HepG2 (cell line): Measurements from ENCODE around the gene PDE1C. TPM values are rescaled to one million over a fixed set of nuclear protein-coding genes. Genes with fewer than 3 reads are reported as not detected.

Experiments
- ATAC-seq: fragments of 200-7000 bp; cut with Tn5 transposase; 3 replicates; pipeline ENCODE4 v1.9.1; 2020; ENCODE audit warnings: mild to moderate bottlenecking, moderate library complexity
- BruUV-seq: library from RNA; stranded (reverse); fragments of 400-500 nt; replicated peaks from 2 replicates; lab custom pipeline; 2021; lab: Mats Ljungman, UMichigan
- CTCF ChIA-PET: fragments of 300-600 bp; formaldehyde crosslinking; extraction: SDS; loops from one replicate; lab custom pipeline; 2021; ENCODE audit warnings: low total read pairs, inconsistent platforms, low intra/inter-chr PET ratio; lab: Yijun Ruan, JAX
- POLR2A ChIA-PET: fragments of 350-600 bp; sonication (Branson Sonifier 250); formaldehyde crosslinking; loops from one replicate; lab custom pipeline; 2020; ENCODE audit warnings: antibody characterized with exemption, inconsistent platforms; lab: Yijun Ruan, JAX
- DNase-seq: peaks from one replicate; pipeline ENCODE4 v3.0.0-alpha.2; 2015; ENCODE audit warnings: low spot score
- FAIRE-seq: peaks from 3 replicates; lab custom pipeline; 2011; peaks lifted over from hg19 to GRCh38; lab: Jason Lieb, UNC
- H2AFZ ChIP-seq: one replicate; pipeline ENCODE4 v1.6.1; 2011; ENCODE audit warnings: low read length, inconsistent platforms
- H3K27ac ChIP-seq: fragments of 300-600 bp; 3 replicates; pipeline ENCODE4 v1.8.0; 2011; ENCODE audit warnings: mixed run types, mild to moderate bottlenecking, mixed read lengths, low read length, inconsistent platforms; ENCODE audit not compliant: insufficient read depth; ENCODE audit errors: extremely low read length
- H3K27me3 ChIP-seq, 2 experiments: fragments of 200-600 bp in 1 of 2; 2 replicates in 1 of 2; 3 replicates in 1 of 2; pipeline versions ENCODE4 v1.6.0 to v1.8.0; 2011; ENCODE audit warnings: low read length in 2 of 2, mild to moderate bottlenecking in 2 of 2, moderate library complexity in 2 of 2, inconsistent platforms in 1 of 2; ENCODE audit not compliant: insufficient read depth in 2 of 2, control insufficient read depth in 1 of 2
- H3K36me3 ChIP-seq, 2 experiments: fragments of 200-600 bp in 1 of 2; replicated peaks in 1 of 2; 2 replicates in 1 of 2; 3 replicates in 1 of 2; pipeline versions ENCODE4 v1.5.1 to v1.8.0; 2011; ENCODE audit warnings: low read length in 2 of 2, inconsistent platforms in 1 of 2; ENCODE audit not compliant: insufficient read depth in 2 of 2, control insufficient read depth in 1 of 2
- H3K4me1 ChIP-seq: 2 replicates; pipeline ENCODE4 v1.5.1; 2012; ENCODE audit warnings: low read length, inconsistent platforms; ENCODE audit not compliant: insufficient read depth
- H3K4me2 ChIP-seq: 2 replicates; pipeline ENCODE4 v1.6.0; 2011; ENCODE audit warnings: low read depth, low read length, inconsistent platforms
- H3K4me3 ChIP-seq, 3 experiments: fragments of 200-600 bp in 1 of 3; sonication (generic), shearing (Covaris generic) in 1 of 3; replicated peaks in 1 of 3; 2 replicates each; pipeline ENCODE4 v1.5.1; 2011 to 2016; ENCODE audit warnings: low read length in 3 of 3, inconsistent platforms in 2 of 3, low read depth in 2 of 3, mild to moderate bottlenecking in 2 of 3, control low read depth in 1 of 3, mixed read lengths in 1 of 3; ENCODE audit not compliant: insufficient read depth in 1 of 3
- H3K79me2 ChIP-seq: one replicate; pipeline ENCODE4 v1.6.1; 2011; ENCODE audit warnings: low read length, inconsistent platforms; ENCODE audit not compliant: insufficient read depth
- H3K9ac ChIP-seq: 2 replicates; pipeline ENCODE4 v1.6.0; 2011; ENCODE audit warnings: mild to moderate bottlenecking, low read depth, low read length, inconsistent platforms; ENCODE audit not compliant: insufficient read depth
- H3K9me3 ChIP-seq: 2 replicates; pipeline ENCODE4 v1.5.1; 2012; ENCODE audit warnings: mild to moderate bottlenecking, low read length
- H4K20me1 ChIP-seq: 2 replicates; pipeline ENCODE4 v1.6.0; 2011; ENCODE audit warnings: inconsistent platforms, mild to moderate bottlenecking, low read length, moderate library complexity; ENCODE audit not compliant: insufficient read depth
- BRF2 ChIP-seq: sonication (generic); formaldehyde crosslinking; IDR thresholded peaks from 2 replicates; pipeline ENCODE4 v1.8.1; 2022; ENCODE audit warnings: mild to moderate bottlenecking, missing genetic modification reagents
- DBP ChIP-seq: sonication (generic); formaldehyde crosslinking; IDR thresholded peaks from 2 replicates; pipeline ENCODE4 v1.4.0; 2020; ENCODE audit warnings: missing genetic modification reagents; ENCODE audit errors: not compliant biosample characterization
- FOXO1 ChIP-seq: sonication (generic); formaldehyde crosslinking; IDR thresholded peaks from 2 replicates; pipeline ENCODE4 v1.4.0; 2020; ENCODE audit warnings: missing genetic modification reagents
- HOXA7 ChIP-seq: sonication (generic); formaldehyde crosslinking; IDR thresholded peaks from 2 replicates; pipeline ENCODE4 v1.8.1; 2022; ENCODE audit warnings: mild to moderate bottlenecking, missing genetic modification reagents, moderate library complexity
- POLR2AphosphoS5 ChIP-seq: IDR thresholded peaks from 2 replicates; pipeline ENCODE4 v1.6.1; 2012; ENCODE audit warnings: low read depth, low read length
- XBP1 ChIP-seq: sonication (generic); formaldehyde crosslinking; IDR thresholded peaks from 2 replicates; pipeline ENCODE4 v1.5.0; 2020; ENCODE audit warnings: missing genetic modification reagents
- ZNF496 ChIP-seq: sonication (generic); formaldehyde crosslinking; IDR thresholded peaks from 2 replicates; pipeline ENCODE4 v1.8.1; 2023; ENCODE audit warnings: mild to moderate bottlenecking, moderate library complexity, missing genetic modification reagents; ENCODE audit not compliant: insufficient replicate concordance
- ZNF501 ChIP-seq: sonication (generic); formaldehyde crosslinking; IDR thresholded peaks from 2 replicates; pipeline ENCODE4 v1.5.1; 2020; ENCODE audit warnings: mild to moderate bottlenecking, moderate library complexity, missing genetic modification reagents
- ZNF879 ChIP-seq: sonication (generic); formaldehyde crosslinking; IDR thresholded peaks from 2 replicates; pipeline ENCODE4 v1.8.1; 2023; ENCODE audit warnings: missing genetic modification reagents
- WGBS: methylation state at CpG from one replicate; pipeline ENCODE4 v1.1.6; 2017; ENCODE audit warnings: low lambda C conversion rate; 5-methylcytosine and 5-hydroxymethylcytosine counted together
- in situ Hi-C: cut with HindIII; loops from 2 replicates; pipeline ENCODE4 v1.10.0; 2017; ENCODE audit warnings: low pct_unique_long_range_greater_than_20kb; ENCODE audit not compliant: extremely low pct_ligation_motif_present
- intact Hi-C: fragments of 100-400 bp; cut with micrococcal nuclease; formaldehyde crosslinking; loops from one replicate; pipeline ENCODE4 v1.10.0; 2022; ENCODE audit not compliant: unreplicated experiment
- polyA plus RNA-seq, 8 experiments: library from polyadenylated mRNA; depleted of rRNA in 3 of 8; stranded (reverse) in 7 of 8; unstranded in 1 of 8; fragments of >200 nt; fragmentation: Illumina TruSeq in 4 of 8; extraction: Trizol in 4 of 8; gene quantifications; 2 replicates each; pipeline versions ENCODE4 v1.2.1 to v1.2.3, GENCODE V29; 2011 to 2016; ENCODE audit warnings: low read depth in 4 of 8, missing spikeins in 1 of 8, mixed read lengths in 1 of 8; ENCODE audit not compliant: insufficient read depth in 1 of 8
- total RNA-seq, 5 experiments: library from RNA; depleted of rRNA; stranded (reverse); fragments of >200 nt; fragmentation: Illumina TruSeq; extraction: Trizol; gene quantifications; 2 replicates each; pipeline ENCODE4 v1.2.3, GENCODE V29; 2016; ENCODE audit warnings: low read depth in 1 of 5
- TF ChIP-seq, protein P1 (sequence below): sonication (generic); formaldehyde crosslinking; IDR thresholded peaks from 2 replicates; pipeline ENCODE4 v1.4.0; 2020; ENCODE audit warnings: missing genetic modification reagents, mild to moderate bottlenecking, borderline replicate concordance
- TF ChIP-seq, protein P2 (sequence below): sonication (generic); formaldehyde crosslinking; IDR thresholded peaks from 2 replicates; pipeline ENCODE4 v1.8.1; 2023; ENCODE audit warnings: mild to moderate bottlenecking, missing genetic modification reagents
- TF ChIP-seq, protein P3 (sequence below): IDR thresholded peaks from 2 replicates; pipeline ENCODE4 v1.6.1; 2016; ENCODE audit warnings: mild to moderate bottlenecking, missing biosample characterization, missing genetic modification reagents

The PDE1C gene
- total and polyA plus RNA-seq, 2 of the 13 experiments (the other 11 are each of a cell fraction or from before 2014, with no cell fraction given) = not detected

GRCh38 chr7:32056767-32057166 lies 13.4 kb downstream of the PDE1C start:
- Histone ChIP-seq H4K20me1 (no peaks in the 10 kb centered on the region), H2AFZ (no peak overlapping the region), H3K36me3 (no peaks in the 10 kb centered on the region), H3K9ac (no peak overlapping the region), H3K79me2 (no peaks in the 10 kb centered on the region), H3K27ac (no peak overlapping the region), H3K9me3 (no peaks in the 10 kb centered on the region), H3K27me3 (no peaks in the 10 kb centered on the region; a peak in 1 of 5 replicates)
- in situ Hi-C loops (no loop called here), intact Hi-C loops (no loop called here)
- WGBS = 8% methylated on average over 1 of the region's 1 CpG
- ChIA-PET POLR2A (no interaction called here), CTCF (no interaction called here)
- BruUV-seq = no TSS peak
- TF ChIP-seq ZNF501 (no peak), FOXO1 (no peak), HOXA7 (CRISPR knock-in tag) (no peak), ZNF496 (CRISPR knock-in tag) (no peak), ZNF879 (CRISPR knock-in tag) (no peak), DBP (CRISPR knock-in tag) (no peak)
- TF ChIP-seq, all 625 proteins: peak for 0
- ATAC-seq = no peak
- no peak overlapping the region for H3K4me2 ChIP-seq
- H3K4me3 ChIP-seq = no peak overlapping the region
- no peak for FAIRE-seq
- no peaks in the 10 kb centered on the region for H3K4me1 ChIP-seq
- DNase-seq = no peak

- Histone ChIP-seq H3K27ac (no peak overlapping the region), H3K9me3 (no peaks in the 10 kb centered on the region), H3K36me3 (no peaks in the 10 kb centered on the region), H3K4me3 (no peak overlapping the region), H3K4me2 (no peak overlapping the region), H3K4me1 (no peaks in the 10 kb centered on the region), H3K27me3 (no peaks in the 10 kb centered on the region), H3K9ac (no peak overlapping the region), H2AFZ (no peak overlapping the region), H4K20me1 (no peaks in the 10 kb centered on the region), H3K79me2 (no peaks in the 10 kb centered on the region)
- intact Hi-C loops (no loop called here), in situ Hi-C loops (no loop called here)
- POLR2A ChIA-PET = no interaction called here
- no TSS peak for BruUV-seq
- 3% methylated on average over 3 of the region's 3 CpGs for WGBS
- ATAC-seq (no peak), DNase-seq (no peak), FAIRE-seq (no peak)
- CTCF ChIA-PET = no interaction called here
- TF ChIP-seq BRF2 (CRISPR knock-in tag) (no peak), POLR2AphosphoS5 (no peak), XBP1 (no peak)
- TF ChIP-seq, protein P1, sequence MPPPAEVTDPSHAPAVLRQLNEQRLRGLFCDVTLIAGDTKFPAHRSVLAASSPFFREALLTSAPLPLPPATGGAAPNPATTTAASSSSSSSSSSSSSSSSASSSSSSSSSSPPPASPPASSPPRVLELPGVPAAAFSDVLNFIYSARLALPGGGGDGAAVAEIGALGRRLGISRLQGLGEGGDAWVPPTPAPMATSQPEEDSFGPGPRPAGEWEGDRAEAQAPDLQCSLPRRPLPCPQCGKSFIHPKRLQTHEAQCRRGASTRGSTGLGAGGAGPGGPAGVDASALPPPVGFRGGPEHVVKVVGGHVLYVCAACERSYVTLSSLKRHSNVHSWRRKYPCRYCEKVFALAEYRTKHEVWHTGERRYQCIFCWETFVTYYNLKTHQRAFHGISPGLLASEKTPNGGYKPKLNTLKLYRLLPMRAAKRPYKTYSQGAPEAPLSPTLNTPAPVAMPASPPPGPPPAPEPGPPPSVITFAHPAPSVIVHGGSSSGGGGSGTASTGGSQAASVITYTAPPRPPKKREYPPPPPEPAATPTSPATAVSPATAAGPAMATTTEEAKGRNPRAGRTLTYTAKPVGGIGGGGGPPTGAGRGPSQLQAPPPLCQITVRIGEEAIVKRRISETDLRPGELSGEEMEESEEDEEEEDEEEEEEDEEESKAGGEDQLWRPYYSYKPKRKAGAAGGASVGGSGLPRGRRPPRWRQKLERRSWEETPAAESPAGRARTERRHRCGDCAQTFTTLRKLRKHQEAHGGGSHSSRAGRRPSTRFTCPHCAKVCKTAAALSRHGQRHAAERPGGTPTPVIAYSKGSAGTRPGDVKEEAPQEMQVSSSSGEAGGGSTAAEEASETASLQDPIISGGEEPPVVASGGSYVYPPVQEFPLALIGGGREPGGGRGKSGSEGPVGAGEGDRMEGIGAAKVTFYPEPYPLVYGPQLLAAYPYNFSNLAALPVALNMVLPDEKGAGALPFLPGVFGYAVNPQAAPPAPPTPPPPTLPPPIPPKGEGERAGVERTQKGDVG (CRISPR knock-in tag) = no peak
- TF ChIP-seq, protein P2, sequence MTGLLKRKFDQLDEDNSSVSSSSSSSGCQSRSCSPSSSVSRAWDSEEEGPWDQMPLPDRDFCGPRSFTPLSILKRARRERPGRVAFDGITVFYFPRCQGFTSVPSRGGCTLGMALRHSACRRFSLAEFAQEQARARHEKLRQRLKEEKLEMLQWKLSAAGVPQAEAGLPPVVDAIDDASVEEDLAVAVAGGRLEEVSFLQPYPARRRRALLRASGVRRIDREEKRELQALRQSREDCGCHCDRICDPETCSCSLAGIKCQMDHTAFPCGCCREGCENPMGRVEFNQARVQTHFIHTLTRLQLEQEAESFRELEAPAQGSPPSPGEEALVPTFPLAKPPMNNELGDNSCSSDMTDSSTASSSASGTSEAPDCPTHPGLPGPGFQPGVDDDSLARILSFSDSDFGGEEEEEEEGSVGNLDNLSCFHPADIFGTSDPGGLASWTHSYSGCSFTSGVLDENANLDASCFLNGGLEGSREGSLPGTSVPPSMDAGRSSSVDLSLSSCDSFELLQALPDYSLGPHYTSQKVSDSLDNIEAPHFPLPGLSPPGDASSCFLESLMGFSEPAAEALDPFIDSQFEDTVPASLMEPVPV = no peak
- TF ChIP-seq, protein P3, sequence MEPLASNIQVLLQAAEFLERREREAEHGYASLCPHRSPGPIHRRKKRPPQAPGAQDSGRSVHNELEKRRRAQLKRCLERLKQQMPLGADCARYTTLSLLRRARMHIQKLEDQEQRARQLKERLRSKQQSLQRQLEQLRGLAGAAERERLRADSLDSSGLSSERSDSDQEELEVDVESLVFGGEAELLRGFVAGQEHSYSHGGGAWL (CRISPR knock-in tag) = no peak
Observed at GRCh38 chr7:32053204-32053603, 17.0 kb downstream of the PDE1C start.
